Kidney epithelial cell (primary cell): Measurements from ENCODE around the gene KRTAP1-5. TPM values are rescaled to one million over a fixed set of nuclear protein-coding genes. Genes with fewer than 3 reads are reported as not detected.

Source experiments
- total RNA-seq: library from RNA; depleted of rRNA; stranded (reverse); fragments of >200 nt; gene quantifications from 2 replicates; pipeline ENCODE4 v1.2.3, GENCODE V29; 2015

The KRTAP1-5 gene
- total RNA-seq, 1 donor from 2014 or later, result not detected

Other genes with a start within 250 kb of the KRTAP1-5 start
- gene KRT27, start 244.7 kb downstream of the KRTAP1-5 start, total RNA-seq, result not detected in 2 replicates
- not detected in 2 replicates for gene KRT28, start 227.2 kb downstream of the KRTAP1-5 start, total RNA-seq
- 24.5 and 29.9 TPM in 2 replicates for gene KRT10, start 204.6 kb downstream of the KRTAP1-5 start, total RNA-seq
- gene KRT12, start 160.0 kb downstream of the KRTAP1-5 start, total RNA-seq, result not detected in 2 replicates
- not detected in 2 replicates for gene KRT20, start 142.0 kb downstream of the KRTAP1-5 start, total RNA-seq
- gene KRT23, start 89.6 kb downstream of the KRTAP1-5 start, total RNA-seq, result 24.2 and 25.9 TPM in 2 replicates
- gene KRT39, start 60.3 kb downstream of the KRTAP1-5 start, total RNA-seq, result not detected in 2 replicates
- gene KRT40, start 42.9 kb downstream of the KRTAP1-5 start, total RNA-seq, result not detected in 2 replicates
- not detected in 2 replicates for gene KRTAP3-3, start 33.0 kb downstream of the KRTAP1-5 start, total RNA-seq
- gene KRTAP3-2, start 27.3 kb downstream of the KRTAP1-5 start, total RNA-seq, result not detected in 2 replicates
- gene KRTAP3-1, start 18.1 kb downstream of the KRTAP1-5 start, total RNA-seq, result not detected in 2 replicates
- not detected in 2 replicates for gene KRTAP1-4, start 3.0 kb upstream of the KRTAP1-5 start, total RNA-seq
- not detected in 2 replicates for gene KRTAP1-3, start 7.7 kb upstream of the KRTAP1-5 start, total RNA-seq
- gene KRTAP1-1, start 14.2 kb upstream of the KRTAP1-5 start, total RNA-seq, result not detected in 2 replicates
- not detected in 2 replicates for gene KRTAP2-1, start 20.1 kb upstream of the KRTAP1-5 start, total RNA-seq
- not detected in 2 replicates for gene KRTAP2-2, start 28.0 kb upstream of the KRTAP1-5 start, total RNA-seq
- 4.3 and 5.2 TPM in 2 replicates for gene KRTAP2-3, start 32.9 kb upstream of the KRTAP1-5 start, total RNA-seq
- not detected in 2 replicates for gene KRTAP2-4, start 38.7 kb upstream of the KRTAP1-5 start, total RNA-seq
- gene KRTAP4-7, start 56.9 kb upstream of the KRTAP1-5 start, total RNA-seq, result not detected in 2 replicates
- gene KRTAP4-8, start 70.9 kb upstream of the KRTAP1-5 start, total RNA-seq, result not detected in 2 replicates
- not detected in 2 replicates for gene KRTAP4-16, start 75.0 kb upstream of the KRTAP1-5 start, total RNA-seq
- not detected in 2 replicates for gene KRTAP4-9, start 78.2 kb upstream of the KRTAP1-5 start, total RNA-seq
- gene KRTAP4-11, start 91.2 kb upstream of the KRTAP1-5 start, total RNA-seq, result not detected in 2 replicates
- gene KRTAP4-12, start 97.0 kb upstream of the KRTAP1-5 start, total RNA-seq, result not detected in 2 replicates
- gene KRTAP4-6, start 113.3 kb upstream of the KRTAP1-5 start, total RNA-seq, result not detected in 2 replicates
- gene KRTAP4-5, start 122.6 kb upstream of the KRTAP1-5 start, total RNA-seq, result not detected in 2 replicates
- gene KRTAP4-4, start 133.5 kb upstream of the KRTAP1-5 start, total RNA-seq, result not detected in 2 replicates
- not detected in 2 replicates for gene KRTAP4-3, start 141.0 kb upstream of the KRTAP1-5 start, total RNA-seq
- gene KRTAP4-2, start 151.0 kb upstream of the KRTAP1-5 start, total RNA-seq, result not detected in 2 replicates
- not detected in 2 replicates for gene KRTAP4-1, start 157.7 kb upstream of the KRTAP1-5 start, total RNA-seq
- not detected in 2 replicates for gene KRTAP9-1, start 162.7 kb upstream of the KRTAP1-5 start, total RNA-seq
- not detected in 2 replicates for gene KRTAP9-2, start 199.4 kb upstream of the KRTAP1-5 start, total RNA-seq
- not detected in 2 replicates for gene KRTAP9-3, start 205.2 kb upstream of the KRTAP1-5 start, total RNA-seq
- gene KRTAP9-8, start 210.8 kb upstream of the KRTAP1-5 start, total RNA-seq, result not detected in 2 replicates
- gene KRTAP9-4, start 222.5 kb upstream of the KRTAP1-5 start, total RNA-seq, result not detected in 2 replicates
- not detected in 2 replicates for gene KRTAP9-9, start 228.2 kb upstream of the KRTAP1-5 start, total RNA-seq
- gene KRTAP9-6, start 238.2 kb upstream of the KRTAP1-5 start, total RNA-seq, result not detected in 2 replicates
- not detected in 2 replicates for gene KRTAP9-7, start 248.5 kb upstream of the KRTAP1-5 start, total RNA-seq